ENCODE results near the gene RIMBP2.

RIMBP2 gene

DNA sequence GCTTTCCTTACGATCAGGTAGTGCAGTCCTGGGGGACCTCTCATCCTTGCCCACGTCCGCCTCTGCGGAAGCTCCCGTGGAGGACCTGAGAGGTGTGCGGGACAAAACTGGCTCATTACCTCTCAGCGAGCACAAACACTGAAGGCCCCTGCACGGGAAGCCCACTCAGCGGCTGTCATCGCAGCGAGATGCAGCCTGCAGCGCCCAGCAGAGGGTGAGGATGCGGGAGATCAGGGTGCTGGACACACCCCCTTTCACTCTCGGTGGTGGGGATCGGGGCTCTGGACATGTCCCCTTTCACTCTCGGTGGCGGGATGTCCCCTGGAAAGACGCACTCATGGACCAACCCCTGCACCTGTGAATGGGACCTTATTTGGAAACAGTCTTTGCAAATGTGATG lies 266.8 kb downstream of the RIMBP2 start:
- no peak for TF ChIP-seq CTCF (IDR thresholded peaks at IDR 0.05; ENCODE audit: low read depth, low read length, missing control alignments)
- no peak overlapping the region for H3K4me3 ChIP-seq (replicated peaks; ENCODE audit: low read depth, low read length)
- no peak for DNase-seq (ENCODE audit: extremely low read depth, low read depth)

GRCh38 chr12:130448044-130448821 lies 267.9 kb downstream of the RIMBP2 start:
- H3K4me3 ChIP-seq (replicated peaks; ENCODE audit: low read depth, low read length): no peak overlapping the region
- no peak for DNase-seq (ENCODE audit: extremely low read depth, low read depth)
- TF ChIP-seq CTCF (IDR thresholded peaks at IDR 0.05; ENCODE audit: low read depth, low read length, missing control alignments): no peak

GRCh38 chr12:130447655-130447965 lies 268.5 kb downstream of the RIMBP2 start:
- TF ChIP-seq CTCF (IDR thresholded peaks at IDR 0.05; ENCODE audit: low read depth, low read length, missing control alignments): no peak
- no peak overlapping the region for H3K4me3 ChIP-seq (replicated peaks; ENCODE audit: low read depth, low read length)
- no peak for DNase-seq (ENCODE audit: extremely low read depth, low read depth)

- TF ChIP-seq CTCF (IDR thresholded peaks at IDR 0.05; ENCODE audit: low read depth, low read length, missing control alignments): no peak
- H3K4me3 ChIP-seq (replicated peaks; ENCODE audit: low read depth, low read length): no peak overlapping the region
- DNase-seq (ENCODE audit: extremely low read depth, low read depth): no peak
Observed at GRCh38 chr12:130446846-130447654, 269.0 kb downstream of the RIMBP2 start.

GRCh38 chr12:130444986-130445385 lies 271.1 kb downstream of the RIMBP2 start:
- no peak for DNase-seq (ENCODE audit: extremely low read depth, low read depth)
- H3K4me3 ChIP-seq (replicated peaks; ENCODE audit: low read depth, low read length): no peak overlapping the region
- no peak for TF ChIP-seq CTCF (IDR thresholded peaks at IDR 0.05; ENCODE audit: low read depth, low read length, missing control alignments)

- no peak overlapping the region for H3K4me3 ChIP-seq (replicated peaks; ENCODE audit: low read depth, low read length)
- DNase-seq (ENCODE audit: extremely low read depth, low read depth): no peak
- TF ChIP-seq CTCF (IDR thresholded peaks at IDR 0.05; ENCODE audit: low read depth, low read length, missing control alignments): no peak
Observed at GRCh38 chr12:130444061-130444460, 272.0 kb downstream of the RIMBP2 start.

Measured in HFF-Myc (cell line).